HG02970 (cell line): Measurements from ENCODE around the gene ABCD1.
A peak's percentile ranks its signal among the peaks of the same experiment; 100 is the strongest.
"Not testable (repeated sequence)": the region's sequence is repeated elsewhere in the genome, so short reads cannot be mapped to it uniquely, and the experiment has no call there.

Experiments used
- ATAC-seq: cut with Tn5 transposase; IDR thresholded peaks from one replicate; pipeline ENCODE4 v1.9.1; 2021; ENCODE audit warnings: mild to moderate bottlenecking, moderate library complexity, moderate number of reproducible peaks; ENCODE audit not compliant: unreplicated experiment, low FRiP score

The ABCD1 gene

DNA sequence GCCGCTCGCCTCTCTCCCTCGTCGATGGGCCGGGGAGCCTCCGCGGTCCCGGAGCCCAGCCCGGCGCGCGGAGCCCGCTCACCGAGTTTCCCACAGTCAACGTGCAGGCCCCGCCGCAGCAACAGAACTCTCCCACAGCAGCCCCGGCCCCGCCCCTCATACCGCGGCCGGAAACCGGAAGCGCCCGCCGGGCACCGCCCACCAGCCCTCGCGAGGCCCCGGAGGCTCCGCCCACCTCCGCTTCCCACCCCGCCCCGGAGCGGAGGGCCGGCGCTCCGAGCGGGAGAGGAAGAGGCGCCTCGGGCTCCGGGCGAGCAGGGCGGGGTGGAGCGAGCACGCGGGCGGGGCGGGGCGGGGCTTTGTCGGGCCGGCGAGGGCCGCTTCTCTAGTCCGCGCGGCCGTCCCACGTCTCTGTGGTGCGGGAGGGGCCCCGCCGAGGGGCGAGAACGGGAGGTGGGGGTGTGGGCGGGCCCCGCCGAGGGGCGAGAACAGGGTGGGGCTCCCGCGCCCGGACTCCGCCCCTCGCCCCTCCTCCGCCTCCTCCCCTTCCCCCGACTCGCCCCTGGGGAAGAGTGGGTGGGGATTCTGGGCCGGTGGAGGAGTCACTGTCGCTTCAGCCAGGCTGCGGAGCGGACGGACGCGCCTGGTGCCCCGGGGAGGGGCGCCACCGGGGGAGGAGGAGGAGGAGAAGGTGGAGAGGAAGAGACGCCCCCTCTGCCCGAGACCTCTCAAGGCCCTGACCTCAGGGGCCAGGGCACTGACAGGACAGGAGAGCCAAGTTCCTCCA lies at the start of gene ABCD1, which contains the start of gene BCAP31:
TSS of gene ABCD1 (plus strand) at position 605 of the 787 bp plus-strand sequence. CDS start 411 bp downstream, outside the sequence.
TSS of gene BCAP31 (minus strand) at position 136 of the 787 bp plus-strand sequence. CDS start 1,143 bp downstream, outside the sequence.
- ATAC-seq = peak; percentile 54

DNA sequence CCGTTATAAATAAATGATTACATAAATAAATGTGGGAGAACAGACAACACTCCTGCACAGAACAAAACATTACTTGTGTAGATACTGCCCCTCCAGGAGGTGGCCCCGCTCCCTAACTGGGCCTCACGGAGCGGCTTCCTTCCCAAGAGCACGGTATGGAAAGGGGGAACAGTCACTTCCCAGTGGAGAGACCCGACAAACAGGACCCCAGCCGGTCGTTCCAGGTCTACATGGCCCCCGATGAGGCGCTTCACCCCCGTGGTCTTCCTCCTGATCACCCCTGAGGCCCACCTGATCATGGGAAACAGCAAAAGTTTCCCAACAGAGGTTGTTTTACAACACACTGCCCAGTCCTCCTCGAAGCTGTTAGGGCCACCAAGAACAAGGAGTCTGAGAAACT lies 43.5 kb upstream of the ABCD1 start:
- ATAC-seq = no peak

GRCh38 chrX:153683486-153683885 lies 41.2 kb upstream of the ABCD1 start:
- ATAC-seq = not testable (repeated sequence)

DNA sequence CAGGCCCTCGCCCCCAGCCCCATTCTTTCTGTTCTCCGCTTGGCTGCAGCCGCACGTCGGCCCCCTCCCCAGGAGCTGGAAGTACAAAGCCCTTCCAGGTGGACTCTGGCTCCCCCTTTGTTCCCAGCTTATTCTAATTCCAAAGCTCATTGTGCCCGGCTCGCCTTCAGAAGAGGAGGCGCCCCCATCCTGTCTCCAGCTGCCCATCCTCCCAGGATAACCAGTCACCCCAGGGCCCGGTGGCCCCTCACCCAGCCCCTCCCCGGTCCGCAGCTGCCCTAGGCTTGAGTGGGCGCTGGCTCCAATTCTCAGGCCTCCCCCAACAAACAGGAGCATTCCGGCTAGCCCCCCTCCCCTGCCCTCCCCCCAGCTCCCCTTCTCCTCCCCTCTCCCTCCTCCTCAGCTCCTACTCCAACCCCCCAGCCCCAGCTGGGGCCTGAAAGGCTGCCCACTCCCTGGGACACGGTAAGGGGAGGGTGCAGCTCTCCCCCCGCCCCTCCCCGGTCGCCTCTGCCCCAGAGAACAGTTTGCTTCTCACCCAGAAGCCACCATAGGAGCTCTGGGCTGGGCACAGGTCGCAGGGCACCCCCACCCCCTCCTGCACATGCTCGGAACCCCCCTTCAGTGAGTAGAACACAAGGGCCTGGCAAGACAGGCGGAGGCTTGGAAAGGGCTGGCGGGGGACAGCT lies 40.0 kb upstream of the ABCD1 start:
- no peak for ATAC-seq

DNA sequence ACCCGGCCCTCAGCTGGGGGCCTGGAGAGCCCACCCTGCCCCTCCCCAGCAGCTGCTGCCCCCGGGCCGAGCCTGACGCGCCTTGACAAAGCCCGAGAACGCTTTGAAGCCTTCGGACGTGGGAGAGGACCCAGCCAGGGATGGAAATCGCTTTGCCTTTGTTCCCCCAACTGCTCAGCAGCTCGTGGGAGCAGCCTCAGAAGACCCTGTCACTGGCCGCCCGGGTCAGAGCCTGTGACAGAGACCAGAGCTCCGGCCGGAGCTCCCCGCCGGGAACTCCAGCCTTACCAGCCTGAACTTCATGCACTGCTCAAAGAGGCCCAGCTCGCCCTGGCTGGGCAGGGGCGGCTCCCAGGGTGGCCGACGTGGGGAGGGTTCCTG lies 39.5 kb upstream of the ABCD1 start:
- ATAC-seq = no peak

DNA sequence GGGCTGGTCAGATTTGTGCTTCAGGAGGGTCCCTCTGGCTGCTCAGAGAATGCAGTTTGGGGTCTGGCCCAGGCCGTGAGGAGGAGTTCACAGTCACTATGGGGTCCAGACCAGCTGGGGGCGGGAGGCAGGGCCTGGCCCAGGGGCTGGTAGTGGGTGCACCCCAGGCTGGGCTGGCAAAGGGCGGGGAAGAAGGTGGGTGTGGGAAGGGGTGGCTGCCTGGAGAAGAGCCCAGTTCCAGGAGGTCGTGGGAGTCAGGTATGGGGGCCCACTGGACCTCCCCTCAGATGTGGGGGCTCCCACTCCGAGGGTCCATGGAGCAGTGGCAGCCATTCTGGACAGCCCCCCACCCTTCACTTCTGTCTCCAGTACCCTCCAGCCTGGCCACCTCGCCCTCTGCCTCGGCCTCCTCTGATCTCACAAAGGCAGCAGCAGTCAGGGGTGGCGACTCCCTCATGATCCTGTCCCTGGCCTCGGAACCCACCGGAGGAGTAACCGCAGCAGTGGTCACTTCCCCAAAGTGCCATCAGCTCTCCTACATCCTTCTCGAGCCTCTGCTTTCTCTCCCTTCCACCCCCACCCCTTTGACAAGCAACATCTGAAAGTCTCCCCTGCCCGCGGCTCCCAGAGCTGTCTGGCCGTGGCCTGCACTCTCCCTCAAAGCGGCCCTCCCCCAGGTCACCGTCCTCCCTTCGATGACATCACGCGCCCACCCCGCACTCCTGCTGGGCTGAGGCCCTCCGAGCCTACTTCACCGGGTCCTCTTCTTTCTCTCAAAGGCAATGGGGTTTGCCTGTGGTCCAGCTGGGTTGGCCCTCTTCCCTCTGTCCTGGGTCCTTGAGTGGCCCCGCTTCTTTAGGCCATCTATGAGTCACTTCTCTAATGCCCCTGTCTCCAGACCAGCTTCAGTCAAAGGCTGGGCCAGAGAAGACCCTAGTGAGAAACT lies 38.6 kb upstream of the ABCD1 start:
- ATAC-seq = no peak

GRCh38 chrX:153686711-153687110 lies 37.9 kb upstream of the ABCD1 start:
- ATAC-seq = no peak

GRCh38 chrX:153687121-153688039 lies 37.3 kb upstream of the ABCD1 start, which contains the start of gene SLC6A8:
Gene SLC6A8 (plus strand): TSS chrX:153687926. CDS start chrX:153688575, 649 bp downstream.
- ATAC-seq = no peak

GRCh38 chrX:153688071-153688470 lies 36.6 kb upstream of the ABCD1 start:
- ATAC-seq = no peak

DNA sequence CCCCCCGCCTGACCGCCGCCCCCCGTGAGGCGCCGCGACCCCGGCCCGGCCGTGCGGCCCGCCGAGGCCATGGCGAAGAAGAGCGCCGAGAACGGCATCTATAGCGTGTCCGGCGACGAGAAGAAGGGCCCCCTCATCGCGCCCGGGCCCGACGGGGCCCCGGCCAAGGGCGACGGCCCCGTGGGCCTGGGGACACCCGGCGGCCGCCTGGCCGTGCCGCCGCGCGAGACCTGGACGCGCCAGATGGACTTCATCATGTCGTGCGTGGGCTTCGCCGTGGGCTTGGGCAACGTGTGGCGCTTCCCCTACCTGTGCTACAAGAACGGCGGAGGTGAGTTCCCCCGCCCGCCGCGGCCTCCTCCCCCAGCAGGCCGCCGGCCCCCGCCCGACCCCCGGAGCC lies 36.1 kb upstream of the ABCD1 start:
- no peak for ATAC-seq

DNA sequence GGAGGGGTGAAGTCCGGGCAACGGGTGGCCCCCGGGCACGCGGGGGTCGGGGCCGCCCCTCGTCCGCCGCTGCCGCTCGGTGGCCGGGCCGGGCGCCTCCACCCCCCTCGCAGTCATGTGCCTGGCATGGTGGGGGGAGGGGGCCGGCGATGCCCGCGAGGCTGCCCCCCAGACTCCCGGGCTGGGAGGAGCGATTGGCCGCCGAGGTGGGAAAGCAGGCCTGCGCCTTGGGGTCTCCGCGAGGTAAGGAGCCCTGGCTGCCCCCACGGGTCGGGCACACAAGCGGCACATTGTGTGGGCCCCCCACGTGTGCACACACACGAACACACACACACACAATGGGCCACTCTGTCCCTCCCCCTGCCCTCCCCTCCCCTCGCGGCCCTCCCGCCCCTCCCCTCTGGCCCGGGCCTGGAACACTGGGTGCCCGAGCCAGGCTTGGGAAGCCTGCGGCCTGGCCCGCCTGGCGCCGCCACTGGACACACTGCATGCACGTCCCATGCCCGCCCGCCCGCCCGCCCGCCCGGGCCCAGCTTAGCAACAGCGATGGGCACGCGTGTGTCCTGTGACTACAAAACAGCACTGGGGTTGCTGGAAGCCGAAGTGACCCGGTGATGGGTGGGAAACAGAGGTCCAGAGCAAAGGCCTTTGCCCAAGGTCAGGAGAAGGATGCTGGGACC lies 35.6 kb upstream of the ABCD1 start:
- ATAC-seq = no peak

GRCh38 chrX:153689654-153690465 lies 34.8 kb upstream of the ABCD1 start:
- no peak for ATAC-seq

DNA sequence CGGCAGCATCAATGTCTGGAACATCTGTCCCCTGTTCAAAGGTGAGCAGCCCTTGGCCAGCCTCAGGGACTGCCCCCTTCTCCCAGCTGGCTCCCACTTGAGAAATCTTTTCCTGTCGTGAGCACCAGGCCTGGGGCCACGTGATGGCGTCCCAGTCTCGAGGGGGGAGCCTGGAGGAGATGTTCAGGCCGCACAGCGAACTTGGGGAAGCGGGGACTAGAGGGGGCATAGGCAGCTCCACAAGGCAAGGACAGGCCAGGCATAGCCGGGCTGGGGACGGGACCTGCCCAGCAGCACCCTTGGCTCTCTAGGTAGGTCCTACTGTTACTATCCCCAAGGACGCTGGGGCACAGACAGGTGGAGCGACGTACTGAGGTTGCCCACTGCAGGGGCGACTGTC lies 34.2 kb upstream of the ABCD1 start:
- ATAC-seq = no peak

GRCh38 chrX:153691032-153691827 lies 33.4 kb upstream of the ABCD1 start:
- ATAC-seq = not testable (repeated sequence)

- ATAC-seq = no peak
These were observed 32.7 kb upstream of the ABCD1 start for GRCh38 chrX:153692003-153692402.

- ATAC-seq = no peak
These were observed 32.0 kb upstream of the ABCD1 start for GRCh38 chrX:153692611-153693156.
